ENCODE results near the gene RHBDL1.

The RHBDL1 gene

GRCh38 chr16:675884-676564 is 553 bp downstream of the RHBDL1 start:
- no peak for DNase-seq

GRCh38 chr16:676565-676902 is 1.1 kb downstream of the RHBDL1 start:
- DNase-seq: no peak

GRCh38 chr16:676913-677312 is 1.4 kb downstream of the RHBDL1 start:
- no peak for DNase-seq

- no peak for DNase-seq
Observed at GRCh38 chr16:677316-678190, 2.1 kb downstream of the RHBDL1 start.

- DNase-seq: no peak
Observed at GRCh38 chr16:678209-678857, 2.9 kb downstream of the RHBDL1 start.

- DNase-seq: peak; percentile 32 to 48
Observed at GRCh38 chr16:678858-679813, 3.7 kb downstream of the RHBDL1 start.

- DNase-seq: peak; percentile 65 to 69
Observed at GRCh38 chr16:679814-680624, 4.5 kb downstream of the RHBDL1 start, which contains the start of gene STUB1. Gene STUB1, plus strand, starts transcription at chr16:680410. Its CDS starts 116 bp downstream, at chr16:680526.

- DNase-seq: no peak
Observed at GRCh38 chr16:680625-680945, 5.1 kb downstream of the RHBDL1 start.

GRCh38 chr16:680967-681745 is 5.7 kb downstream of the RHBDL1 start:
- peak; percentile 16 to 19 for DNase-seq

GRCh38 chr16:681746-682427 is 6.4 kb downstream of the RHBDL1 start:
- DNase-seq: no peak

GRCh38 chr16:682493-683395 is 7.3 kb downstream of the RHBDL1 start:
- DNase-seq: no peak

- DNase-seq: no peak
Observed at GRCh38 chr16:683396-684070, 8.1 kb downstream of the RHBDL1 start.

GRCh38 chr16:684071-684794 is 8.8 kb downstream of the RHBDL1 start, which contains the start of gene JMJD8:
Gene JMJD8, minus strand, starts transcription at chr16:684334. Its CDS starts 15 bp downstream, at chr16:684319.
- DNase-seq: peak; percentile 72 to 87

GRCh38 chr16:684961-685696 is 9.7 kb downstream of the RHBDL1 start:
- DNase-seq: no peak

- peak in 1 of 2 experiments; percentile 15 for DNase-seq
Observed at GRCh38 chr16:685967-686366, 10.5 kb downstream of the RHBDL1 start.

- no peak for DNase-seq
Observed at GRCh38 chr16:686459-687260, 11.2 kb downstream of the RHBDL1 start.

All from AML-193 (cell line).